Keratinocyte (primary cell): Measurements from ENCODE around the gene RSL1D1. TPM values are rescaled to one million over a fixed set of nuclear protein-coding genes. Genes with fewer than 3 reads are reported as not detected.
"Not testable (repeated sequence)": the region's sequence is repeated elsewhere in the genome, so short reads cannot be mapped to it uniquely, and the experiment has no call there.

Experiments used
- DNase-seq: peaks from one replicate; pipeline ENCODE4 v3.0.0-alpha.2; 2011; ENCODE audit warnings: low read depth, missing footprints, low spot score
- FAIRE-seq: peaks from 2 replicates; lab custom pipeline; 2011; peaks lifted over from hg19 to GRCh38; lab: Jason Lieb, UNC
- H2AFZ ChIP-seq: 2 replicates; pipeline ENCODE4 v1.6.0; 2012; ENCODE audit warnings: low read length, control low read depth, inconsistent platforms; ENCODE audit not compliant: control insufficient read depth
- H3K27ac ChIP-seq: 2 replicates; pipeline ENCODE4 v1.5.1; 2011; ENCODE audit warnings: low read length; ENCODE audit not compliant: control insufficient read depth, insufficient read depth
- H3K27me3 ChIP-seq: 3 replicates; pipeline ENCODE4 v1.6.0; 2011; ENCODE audit warnings: low read length; ENCODE audit not compliant: control insufficient read depth, insufficient read depth; ENCODE audit errors: extremely low read depth
- H3K36me3 ChIP-seq, 2 experiments: 2 replicates in 1 of 2; 3 replicates in 1 of 2; pipeline ENCODE4 v1.5.1; 2011; ENCODE audit warnings: low read length in 2 of 2, mild to moderate bottlenecking in 1 of 2; ENCODE audit not compliant: control insufficient read depth in 2 of 2, insufficient read depth in 2 of 2; ENCODE audit errors: extremely low read depth in 1 of 2
- H3K4me1 ChIP-seq: 3 replicates; pipeline ENCODE4 v1.5.1; 2011; ENCODE audit warnings: low read length; ENCODE audit not compliant: control insufficient read depth, insufficient read depth; ENCODE audit errors: extremely low read depth
- H3K4me2 ChIP-seq: 3 replicates; pipeline ENCODE4 v1.6.0; 2011; ENCODE audit warnings: low read depth, low read length; ENCODE audit not compliant: control insufficient read depth, insufficient read depth; ENCODE audit errors: extremely low read depth
- H3K4me3 ChIP-seq, 3 experiments: fragments of 200-600 bp in 1 of 3; sonication (generic) in 1 of 3; 2 replicates in 2 of 3; 3 replicates in 1 of 3; pipeline ENCODE4 v1.5.1; 2011 to 2016; ENCODE audit warnings: low read length in 3 of 3, mild to moderate bottlenecking in 3 of 3, control low read depth in 2 of 3, inconsistent platforms in 1 of 3, low read depth in 1 of 3, mixed read lengths in 1 of 3, mixed run types in 1 of 3, moderate library complexity in 1 of 3; ENCODE audit not compliant: control insufficient read depth in 2 of 3, insufficient read depth in 2 of 3; ENCODE audit errors: extremely low read depth in 1 of 3
- H3K79me2 ChIP-seq: 2 replicates; pipeline ENCODE4 v1.6.0; 2012; ENCODE audit warnings: low read length; ENCODE audit not compliant: control insufficient read depth, insufficient read depth
- H3K9ac ChIP-seq: 3 replicates; pipeline ENCODE4 v1.6.0; 2011; ENCODE audit warnings: low read length; ENCODE audit not compliant: control insufficient read depth, insufficient read depth; ENCODE audit errors: extremely low read depth
- H3K9me1 ChIP-seq: 3 replicates; pipeline ENCODE4 v1.6.0; 2011; ENCODE audit warnings: low read length; ENCODE audit not compliant: control insufficient read depth, insufficient read depth; ENCODE audit errors: extremely low read depth
- H3K9me3 ChIP-seq: 2 replicates; pipeline ENCODE4 v1.5.1; 2012; ENCODE audit warnings: low read depth, low read length; ENCODE audit not compliant: control insufficient read depth
- H4K20me1 ChIP-seq: 3 replicates; pipeline ENCODE4 v1.6.0; 2011; ENCODE audit warnings: low read length; ENCODE audit not compliant: control insufficient read depth, insufficient read depth; ENCODE audit errors: extremely low read depth
- CTCF ChIP-seq, 3 experiments: IDR thresholded peaks in 1 of 3; conservative IDR thresholded peaks in 1 of 3; optimal IDR thresholded peaks in 1 of 3; 2 replicates in 2 of 3; 3 replicates in 1 of 3; pipeline versions ENCODE3 to v1.5.1; 2011; ENCODE audit warnings: low read length in 3 of 3, mild to moderate bottlenecking in 3 of 3, moderate library complexity in 2 of 3, control low read depth in 1 of 3, inconsistent platforms in 1 of 3; ENCODE audit not compliant: insufficient read depth in 2 of 3; ENCODE audit errors: extremely low read depth in 1 of 3
- EZH2 ChIP-seq: IDR thresholded peaks from one replicate; pipeline ENCODE4 v1.6.1; 2012; ENCODE audit warnings: inconsistent platforms, mild to moderate bottlenecking, low read length, moderate library complexity
- dilution Hi-C: fragments of 300-500 bp; cut with MboI; formaldehyde crosslinking; loops from one replicate; pipeline ENCODE4 v1.7.0; 2020; ENCODE audit warnings: low sequenced_read_pairs; ENCODE audit not compliant: extremely low pct_ligation_motif_present
- polyA plus RNA-seq, 5 experiments: library from polyadenylated mRNA; depleted of rRNA in 3 of 5; stranded (reverse) in 3 of 5; stranded (forward) in 1 of 5; unstranded in 1 of 5; fragments of >200 nt; gene quantifications; 1 replicate in 1 of 5; 2 replicates in 3 of 5; 3 replicates in 1 of 5; pipeline versions ENCODE4 v1.2.1 to v1.2.3, GENCODE V29; 2011 to 2012; ENCODE audit warnings: missing spikeins in 2 of 5, low read depth in 1 of 5, low replicate concordance in 1 of 5

The RSL1D1 gene
- polyA plus RNA-seq, 1 donor (not counting 4 experiments of a cell fraction or from before 2014, with no cell fraction given): 185 TPM

DNA sequence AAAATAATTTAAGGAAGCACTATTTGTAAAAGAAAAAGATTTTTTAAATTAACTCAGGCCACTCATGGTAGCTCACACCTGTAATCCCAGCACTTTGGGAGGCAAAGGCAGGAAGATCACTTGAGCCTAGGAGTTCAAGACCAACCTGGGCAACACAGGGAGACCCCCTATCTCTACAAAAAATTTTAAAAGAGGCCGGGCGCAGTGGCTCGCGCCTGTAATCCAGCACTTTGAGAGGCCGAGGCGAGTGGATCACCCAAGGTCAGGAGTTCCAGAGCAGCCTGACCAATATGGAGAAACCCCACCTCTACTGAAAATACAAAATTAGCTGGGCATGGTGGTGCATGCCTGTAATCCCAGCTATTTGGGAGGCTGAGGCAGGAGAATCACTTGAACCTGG, 67.0 kb downstream of the RSL1D1 start:
- H2AFZ ChIP-seq, H3K36me3 ChIP-seq, FAIRE-seq, H3K9me3 ChIP-seq, dilution Hi-C loops, H3K9ac ChIP-seq, H3K4me2 ChIP-seq, DNase-seq, H3K9me1 ChIP-seq, H4K20me1 ChIP-seq, H3K27me3 ChIP-seq, H3K4me3 ChIP-seq: not testable (repeated sequence)
- H3K79me2 ChIP-seq: peaks cover 71% of the 10 kb centered on the region
- peak overlapping the region; percentile 18 for H3K27ac ChIP-seq
- H3K4me1 ChIP-seq: peaks cover 35% of the 10 kb centered on the region

GRCh38 chr16:11784038-11784369, 67.3 kb downstream of the RSL1D1 start:
- peaks cover 35% of the 10 kb centered on the region for H3K4me1 ChIP-seq
- peak overlapping the region; percentile 93 for H3K27ac ChIP-seq
- peaks cover 69% of the 10 kb centered on the region for H3K79me2 ChIP-seq
- FAIRE-seq (no peak), DNase-seq (no peak)
- H2AFZ ChIP-seq: no peak overlapping the region
- peak overlapping the region; percentile 88 for H3K4me2 ChIP-seq
- H3K9me3 ChIP-seq: no peaks in the 10 kb centered on the region
- H3K36me3 ChIP-seq: peaks cover 0 to 13% of the 10 kb centered on the region in 2 experiments
- dilution Hi-C loops: no loop called here
- no peaks in the 10 kb centered on the region for H3K27me3 ChIP-seq
- peak overlapping the region; percentile 73 for H3K9ac ChIP-seq
- H3K9me1 ChIP-seq: no peaks in the 10 kb centered on the region
- TF ChIP-seq CTCF (optimal IDR thresholded peaks at IDR 0.05 in 1 of 3, IDR thresholded peaks at IDR 0.05 in 1 of 3, conservative IDR thresholded peaks at IDR 0.05 in 1 of 3; ENCODE audit: extremely low read depth in 1 of 3, insufficient read depth in 2 of 3, low read length in 3 of 3) (no peak), EZH2 (no peak)
- H3K4me3 ChIP-seq: peak overlapping the region in 2 of 3 experiments; percentile 52 to 58
- H4K20me1 ChIP-seq: peaks cover 3% of the 10 kb centered on the region

Other genes with a start within 250 kb of the RSL1D1 start
- 15.9 to 18.1 TPM (median 17.3 TPM) in 3 replicates for gene SNN, start 183.1 kb downstream of the RSL1D1 start, polyA plus RNA-seq
- 34.2 to 50.3 TPM (median 35.9 TPM) in 3 replicates for gene TXNDC11, start 108.7 kb downstream of the RSL1D1 start, polyA plus RNA-seq
- 23.0 to 51.4 TPM (median 43.9 TPM) in 3 replicates for gene ZC3H7A, start 54.3 kb downstream of the RSL1D1 start, polyA plus RNA-seq
- gene GSPT1, start 64.4 kb upstream of the RSL1D1 start, polyA plus RNA-seq: 94.4 to 163 TPM (median 118 TPM) in 3 replicates
- gene NPIPB2, start 90.5 kb upstream of the RSL1D1 start, polyA plus RNA-seq: 3.6 to 5.5 TPM (median 5.0 TPM) in 3 replicates
- gene TNFRSF17, start 113.7 kb upstream of the RSL1D1 start, polyA plus RNA-seq: 0.13 TPM in 1 of 3 replicates, not detected in the others
- 9.6 to 17.5 TPM (median 11.3 TPM) in 3 replicates for gene SNX29, start 125.2 kb upstream of the RSL1D1 start, polyA plus RNA-seq